HG02973 (cell line): ENCODE results near the gene HERPUD2.
"Not testable (repeated sequence)": the region's sequence is repeated elsewhere in the genome, so short reads cannot be mapped to it uniquely, and the experiment has no call there.

Experiments used
- ATAC-seq: cut with Tn5 transposase; IDR thresholded peaks from one replicate; pipeline ENCODE4 v1.9.1; 2021; ENCODE audit warnings: moderate library complexity; ENCODE audit not compliant: unreplicated experiment

Gene HERPUD2

DNA sequence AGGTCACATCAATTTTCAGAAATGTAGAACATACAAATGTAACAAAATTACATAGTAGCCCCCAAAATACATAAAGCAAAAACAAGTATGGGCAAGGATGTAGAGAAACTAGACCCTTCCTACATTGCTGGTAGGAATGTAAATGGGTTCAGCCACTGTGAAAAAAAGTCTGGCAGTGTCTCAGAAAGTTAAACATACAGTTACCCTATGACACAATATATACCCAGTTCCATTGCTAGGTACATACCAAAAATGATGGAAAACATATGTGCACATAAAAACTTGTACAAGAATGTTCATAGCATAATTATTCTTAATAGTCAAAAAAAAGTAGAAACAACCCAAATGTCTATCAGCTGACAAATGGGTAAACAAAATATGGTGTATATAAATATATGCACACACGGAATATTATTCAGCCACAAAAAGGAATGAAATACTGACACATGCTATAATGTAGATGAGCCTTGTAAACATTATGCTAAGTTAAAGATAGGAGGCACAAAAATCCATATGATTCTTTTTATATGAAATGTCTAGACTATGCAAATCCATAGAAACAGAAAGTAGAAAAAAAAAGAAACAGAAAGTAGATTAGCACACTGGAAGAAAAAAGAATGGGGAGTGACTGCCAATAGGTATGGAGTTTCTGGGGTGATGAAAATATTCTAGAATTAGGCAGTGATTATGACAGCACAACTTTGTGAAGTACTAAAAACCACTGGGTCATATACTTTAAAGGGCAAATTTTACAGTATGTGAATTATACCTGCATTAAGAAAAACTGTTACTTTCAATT lies 13.5 kb downstream of the HERPUD2 start:
- ATAC-seq, result no peak

DNA sequence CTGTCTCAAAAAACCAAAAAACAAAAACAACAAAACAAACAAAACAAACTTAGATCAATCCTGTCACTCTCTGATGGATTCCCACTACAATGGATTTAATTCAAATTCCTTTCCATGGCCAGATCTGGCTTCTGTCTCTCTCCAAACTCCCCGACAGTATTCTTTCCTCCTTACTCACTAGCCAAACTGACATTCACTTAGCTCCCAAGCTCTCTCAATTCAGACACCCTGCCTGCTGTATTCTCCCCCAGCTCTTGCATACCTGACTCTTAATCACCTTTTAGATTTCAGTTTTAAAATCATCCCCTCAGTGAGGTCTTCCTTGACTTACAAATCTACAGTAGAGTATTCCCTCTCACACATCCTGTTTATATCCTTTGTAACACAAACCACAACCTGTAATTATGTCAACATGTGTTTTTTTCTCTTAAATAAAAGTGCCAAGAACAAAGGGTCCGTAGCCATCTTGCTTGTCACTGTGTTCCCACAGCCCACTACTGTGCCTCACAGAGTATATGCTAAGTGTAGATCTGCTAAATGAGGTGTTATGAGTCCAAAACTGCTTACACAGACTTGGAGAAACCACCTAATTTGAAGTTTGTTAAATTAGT lies 14.4 kb downstream of the HERPUD2 start:
- ATAC-seq, result no peak

DNA sequence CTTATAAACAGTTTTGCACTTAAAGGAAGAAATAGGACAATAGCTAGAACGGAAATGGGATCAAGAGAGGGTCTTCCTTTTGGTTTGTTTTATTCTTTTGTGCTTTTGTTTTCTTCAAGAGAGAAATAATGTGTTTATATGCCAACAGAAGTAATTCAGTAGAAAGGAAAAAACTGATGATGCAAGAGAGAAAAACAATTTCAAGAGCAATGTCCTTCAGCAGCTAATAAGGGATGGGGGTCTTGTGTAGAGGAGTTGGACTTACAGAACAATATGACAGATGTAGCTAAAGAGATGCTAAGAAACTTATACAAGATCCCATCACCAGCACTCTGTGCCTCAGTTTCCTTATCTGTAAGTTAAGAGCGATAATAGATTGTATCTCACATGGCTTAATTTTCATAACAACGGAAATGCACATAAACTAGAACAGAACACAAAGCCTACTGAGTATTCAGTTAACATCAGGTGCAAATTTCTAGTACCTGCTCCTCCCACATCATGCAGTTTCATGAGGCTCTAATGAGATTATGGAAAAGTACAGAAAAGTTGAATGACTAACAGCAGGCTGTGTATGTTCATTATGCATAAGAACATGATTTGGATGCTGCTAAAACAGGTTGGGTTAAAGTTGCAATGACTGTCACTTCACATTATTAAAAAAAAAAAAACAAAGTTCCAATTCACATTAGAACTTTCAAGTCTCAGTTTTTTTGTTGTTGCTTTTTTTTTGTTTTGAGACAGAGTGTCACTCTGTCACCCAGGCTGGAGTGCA lies 17.2 kb downstream of the HERPUD2 start:
- ATAC-seq, result no peak

DNA sequence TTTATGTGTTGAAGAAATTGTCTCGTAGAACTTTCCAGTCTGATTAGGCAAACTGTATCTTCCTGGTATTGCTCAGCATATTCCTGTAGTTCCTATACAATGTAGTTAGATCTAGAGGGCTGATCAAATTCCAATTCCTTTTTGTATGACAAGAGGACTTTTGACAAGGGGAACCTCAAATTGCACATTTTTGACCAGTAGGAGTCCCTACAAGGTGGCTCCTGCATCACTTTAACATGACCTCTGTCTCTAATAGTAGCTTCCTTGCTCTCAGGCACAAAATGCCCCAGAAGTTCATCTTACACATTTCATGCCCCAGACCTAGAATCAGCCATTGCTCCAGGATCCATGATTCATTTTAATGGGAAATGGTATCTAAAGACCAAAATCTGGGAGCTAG lies 18.7 kb downstream of the HERPUD2 start:
- ATAC-seq, result no peak

DNA sequence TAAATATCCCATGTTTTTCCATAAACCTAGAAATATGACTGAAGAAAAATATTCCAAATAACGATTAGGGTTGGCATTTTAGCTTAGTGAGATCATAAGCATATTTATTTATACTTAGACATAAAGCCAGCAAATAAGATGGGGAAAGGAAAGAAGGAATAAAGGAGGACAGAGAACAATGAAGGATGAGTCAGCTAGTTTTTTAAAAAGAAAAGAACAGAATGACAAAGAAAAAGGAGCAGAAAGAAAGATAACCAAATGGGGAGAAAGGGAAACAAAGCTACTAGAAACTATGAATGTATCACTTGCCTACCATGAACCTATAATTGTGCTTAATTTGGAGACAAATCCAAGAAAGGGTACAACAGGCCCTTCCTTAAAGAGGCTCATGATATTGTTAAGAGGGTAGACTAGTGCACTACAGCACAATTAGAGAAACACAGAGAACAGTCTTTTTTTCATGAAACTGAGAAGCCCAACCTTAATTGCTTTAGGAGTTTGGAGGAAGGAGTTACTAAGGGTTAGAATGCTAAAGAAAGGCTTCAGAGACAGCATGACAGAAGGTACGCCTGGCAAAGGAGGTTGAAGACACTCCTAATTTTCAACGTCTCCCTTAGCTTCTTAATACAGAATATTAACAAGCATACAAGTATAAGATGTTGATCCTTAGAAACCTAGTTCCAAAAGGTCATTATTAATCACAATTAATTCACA lies 23.9 kb downstream of the HERPUD2 start:
- ATAC-seq, result no peak

DNA sequence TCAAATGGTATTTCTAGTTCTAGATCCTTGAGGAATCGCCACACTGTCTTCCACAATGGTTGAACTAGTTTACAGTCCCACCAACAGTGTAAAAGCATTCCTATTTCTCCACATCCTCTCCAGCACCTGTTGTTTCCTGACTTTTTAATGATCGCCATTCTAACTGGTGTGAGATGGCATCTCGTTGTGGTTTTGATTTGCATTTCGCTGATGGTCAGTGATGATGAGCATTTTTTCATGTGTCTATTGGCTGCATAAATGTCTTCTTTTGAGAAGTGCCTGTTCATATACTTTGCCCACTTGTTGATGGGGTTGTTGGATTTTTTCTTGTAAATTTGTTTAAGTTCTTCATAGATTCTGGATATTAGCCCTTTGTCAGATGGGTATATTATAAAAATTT lies 34.5 kb downstream of the HERPUD2 start:
- ATAC-seq, result not testable (repeated sequence)

DNA sequence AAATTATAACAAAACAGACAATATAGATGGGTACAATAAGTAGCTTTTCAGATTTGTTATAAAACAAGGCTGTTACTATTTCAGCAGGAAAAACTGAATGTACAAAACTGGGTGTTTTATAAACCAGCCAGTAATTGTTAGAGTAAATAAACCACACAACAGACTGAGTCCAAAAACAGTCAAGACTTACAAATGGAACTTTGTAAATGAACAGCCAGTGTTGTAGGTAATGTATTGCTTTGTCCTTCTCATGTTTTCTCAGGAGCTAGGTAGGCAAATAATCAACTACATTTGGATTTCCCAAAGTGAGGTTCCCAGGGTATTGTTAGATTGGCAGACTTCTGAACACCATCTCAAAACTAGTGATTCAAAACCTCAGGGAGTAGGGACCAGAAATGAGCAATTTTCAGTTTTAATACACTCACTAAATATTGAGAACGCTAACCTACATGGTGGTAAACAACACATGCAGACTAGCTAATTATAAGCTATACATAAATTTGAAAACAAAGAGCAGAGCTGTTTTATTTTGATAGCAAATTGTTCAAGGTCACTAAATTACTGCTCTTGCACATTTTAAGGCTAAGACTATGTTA lies 36.2 kb downstream of the HERPUD2 start:
- no peak for ATAC-seq

DNA sequence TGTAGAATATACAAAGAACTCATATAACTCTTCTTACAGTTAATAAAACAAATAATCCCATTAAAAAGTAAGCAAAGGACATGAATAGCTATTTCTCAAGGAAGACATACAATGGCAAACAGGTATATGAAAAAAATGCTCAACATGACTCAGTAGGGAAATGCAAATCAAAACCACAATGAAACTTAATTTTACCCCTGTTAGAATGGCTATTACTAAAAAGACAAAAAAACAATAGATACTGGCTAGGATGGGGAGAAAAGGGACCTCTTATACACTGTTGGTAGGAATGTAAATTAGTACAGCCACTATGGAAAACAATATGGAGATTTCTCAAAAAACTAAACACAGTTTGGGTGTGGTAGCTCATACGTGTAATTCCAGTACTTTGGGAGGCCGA lies 37.8 kb downstream of the HERPUD2 start:
- peak; percentile 56 for ATAC-seq

DNA sequence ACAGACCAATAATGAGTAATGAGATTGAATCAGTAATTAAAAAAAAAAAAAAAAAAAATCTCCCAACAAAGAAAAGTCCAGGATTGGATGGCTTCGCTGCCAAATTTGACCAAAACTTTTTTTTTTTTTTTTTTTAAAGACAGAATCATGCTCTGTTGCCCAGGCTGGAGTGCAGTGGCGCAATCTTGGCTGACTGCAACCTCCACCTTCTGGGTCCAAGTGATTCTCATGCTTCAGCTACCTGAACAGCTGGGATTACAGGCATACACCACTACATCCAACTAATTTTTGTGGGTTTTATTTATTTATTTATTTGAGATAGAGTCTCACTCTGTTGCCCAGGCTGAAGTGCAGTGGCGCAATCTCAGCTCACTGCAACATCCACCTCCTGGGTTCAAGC lies 40.4 kb downstream of the HERPUD2 start:
- not testable (repeated sequence) for ATAC-seq

DNA sequence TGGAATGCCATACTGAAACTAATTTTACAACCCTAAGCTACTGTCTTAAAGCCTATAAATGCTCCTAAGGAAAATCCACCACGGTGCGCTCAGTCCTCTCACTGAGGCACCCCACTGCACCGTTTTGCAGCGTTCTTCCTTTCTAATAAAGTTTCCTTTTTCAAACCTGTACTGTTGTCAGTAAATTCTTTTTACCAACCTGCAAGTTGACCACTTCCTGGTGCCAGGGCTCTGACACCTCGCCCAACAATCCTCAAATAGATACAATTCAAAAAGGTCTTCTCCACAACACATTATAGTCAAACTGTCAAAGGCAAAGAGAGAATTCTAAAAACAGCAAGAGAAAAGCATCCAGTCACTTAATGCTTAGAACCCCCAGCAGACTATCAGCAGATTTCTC lies 42.8 kb downstream of the HERPUD2 start:
- ATAC-seq, result no peak

DNA sequence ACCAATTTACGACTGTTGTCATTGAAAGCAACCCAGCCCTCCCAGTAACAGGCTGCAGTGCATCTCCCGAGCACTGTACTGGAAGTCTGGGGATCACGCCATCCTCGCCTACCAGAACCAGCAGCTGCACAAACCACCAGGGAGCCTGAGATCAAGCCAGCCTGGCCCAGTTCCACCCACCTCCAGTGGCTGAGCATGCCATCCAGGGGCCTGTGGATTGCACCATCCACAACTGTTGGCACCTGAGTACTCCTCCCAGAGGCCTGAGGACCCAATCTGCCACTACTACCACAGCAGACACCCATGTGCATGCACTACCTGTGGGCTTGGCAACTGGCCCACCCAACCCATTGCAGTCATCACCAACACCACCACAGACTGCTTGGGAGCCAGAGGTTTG lies 44.2 kb downstream of the HERPUD2 start:
- ATAC-seq, result no peak

DNA sequence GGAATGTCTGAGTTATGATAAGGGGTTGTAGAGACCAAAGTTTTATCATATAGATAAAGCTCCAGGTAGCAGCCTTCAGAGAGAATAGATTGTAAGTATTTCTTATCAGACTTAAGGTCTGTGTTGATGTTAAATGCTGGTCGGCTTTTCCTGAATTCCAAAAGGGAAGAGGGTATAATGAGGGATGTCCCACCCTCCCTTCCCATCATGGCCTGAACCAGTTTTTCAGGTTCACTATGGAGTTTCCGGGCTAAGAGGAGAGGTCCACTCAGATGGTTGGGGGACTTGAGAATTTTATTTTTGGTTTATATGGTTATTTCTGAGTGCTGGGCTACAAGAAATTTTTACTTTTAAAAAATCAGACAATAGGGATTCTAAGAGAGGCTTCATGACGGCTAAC lies 45.2 kb downstream of the HERPUD2 start:
- ATAC-seq, result no peak

DNA sequence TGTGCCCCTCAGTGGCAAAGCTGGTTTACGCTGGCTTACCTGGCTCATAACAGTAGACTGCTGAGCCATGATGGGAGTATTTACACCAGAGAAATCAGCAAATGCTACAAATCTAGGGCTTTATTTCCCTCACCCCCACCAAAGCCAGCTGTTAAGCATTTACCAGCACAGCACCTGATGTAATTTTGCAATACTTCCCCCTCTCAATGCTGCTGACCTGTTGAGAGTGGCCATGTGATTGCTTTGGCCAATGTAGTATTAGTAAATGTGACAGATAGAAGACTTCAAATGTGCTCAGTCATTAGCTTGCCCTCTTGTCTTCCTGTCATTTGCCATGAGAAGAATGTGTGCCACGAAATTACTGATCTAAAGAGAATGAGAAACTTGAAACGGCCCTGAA lies 46.6 kb downstream of the HERPUD2 start:
- ATAC-seq, result no peak

DNA sequence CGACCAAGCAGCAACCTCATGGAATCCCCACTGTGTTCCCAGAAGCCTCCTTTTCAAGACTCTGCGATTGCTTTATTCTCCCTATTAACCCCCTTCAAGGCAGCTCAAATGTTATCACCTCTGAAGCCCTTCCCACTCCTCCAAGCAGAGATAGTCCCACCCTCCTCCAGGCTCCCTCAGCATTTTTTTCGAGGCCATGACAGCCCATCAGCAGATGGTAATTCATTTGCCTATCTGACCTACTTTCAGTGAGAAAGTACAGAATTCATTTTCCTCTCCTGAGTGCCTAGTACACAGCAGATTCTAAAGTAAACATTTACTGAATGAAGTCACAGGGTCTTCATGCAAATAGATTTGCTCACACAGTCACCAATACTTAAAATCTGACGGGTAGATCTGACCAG lies 47.8 kb downstream of the HERPUD2 start:
- ATAC-seq, result no peak

DNA sequence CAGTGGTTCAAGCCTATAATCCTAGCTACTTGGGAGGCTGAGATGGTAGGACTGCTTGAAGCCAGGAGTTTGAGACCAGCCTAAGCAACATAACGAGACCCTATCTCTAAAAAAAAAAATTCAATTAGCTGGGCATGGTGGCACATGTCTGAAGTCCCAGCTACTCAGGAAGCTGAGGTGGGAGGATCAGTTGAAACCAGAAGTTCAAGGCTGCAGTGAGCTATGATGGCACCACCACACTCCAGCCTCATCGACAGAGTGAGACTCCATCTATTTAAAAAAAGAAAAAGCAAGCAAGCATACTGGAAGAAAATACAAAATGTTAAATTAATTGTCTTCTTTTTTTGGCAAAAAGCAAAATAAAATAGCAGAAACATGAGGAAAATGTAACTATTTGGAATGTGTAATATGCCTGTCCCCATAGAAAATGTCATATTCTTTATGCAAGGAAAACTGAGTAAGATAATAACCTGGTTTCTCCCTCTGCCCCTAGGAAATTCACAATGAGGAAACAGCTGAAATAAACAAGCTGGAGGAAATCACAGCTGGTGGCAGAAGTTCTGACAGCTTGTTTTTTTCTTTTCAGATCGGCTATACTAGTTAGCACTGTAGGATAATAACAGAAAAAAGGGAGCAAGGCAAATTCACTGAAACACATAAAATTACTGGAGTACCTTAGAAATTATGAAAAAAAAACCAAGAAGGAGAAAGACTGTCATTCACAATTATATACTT lies 48.5 kb downstream of the HERPUD2 start:
- ATAC-seq, result no peak

DNA sequence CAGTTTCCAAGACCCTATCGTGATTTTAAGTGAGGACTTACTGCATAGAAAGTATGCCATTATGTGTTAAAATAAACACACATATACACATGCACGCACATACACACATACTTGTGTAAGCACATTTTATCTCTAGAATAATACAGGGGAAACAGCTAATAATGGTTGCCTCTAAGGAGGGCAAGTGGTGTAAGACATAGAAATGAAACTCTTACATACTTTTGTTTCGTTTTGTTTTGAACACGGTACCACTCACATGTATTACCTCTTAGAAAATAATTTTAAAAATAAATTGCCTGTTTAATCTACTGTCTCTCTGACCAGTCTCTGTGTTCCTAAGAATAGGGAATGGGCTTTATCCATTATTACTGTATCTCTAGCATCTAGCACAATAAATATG lies 49.2 kb downstream of the HERPUD2 start:
- no peak for ATAC-seq

DNA sequence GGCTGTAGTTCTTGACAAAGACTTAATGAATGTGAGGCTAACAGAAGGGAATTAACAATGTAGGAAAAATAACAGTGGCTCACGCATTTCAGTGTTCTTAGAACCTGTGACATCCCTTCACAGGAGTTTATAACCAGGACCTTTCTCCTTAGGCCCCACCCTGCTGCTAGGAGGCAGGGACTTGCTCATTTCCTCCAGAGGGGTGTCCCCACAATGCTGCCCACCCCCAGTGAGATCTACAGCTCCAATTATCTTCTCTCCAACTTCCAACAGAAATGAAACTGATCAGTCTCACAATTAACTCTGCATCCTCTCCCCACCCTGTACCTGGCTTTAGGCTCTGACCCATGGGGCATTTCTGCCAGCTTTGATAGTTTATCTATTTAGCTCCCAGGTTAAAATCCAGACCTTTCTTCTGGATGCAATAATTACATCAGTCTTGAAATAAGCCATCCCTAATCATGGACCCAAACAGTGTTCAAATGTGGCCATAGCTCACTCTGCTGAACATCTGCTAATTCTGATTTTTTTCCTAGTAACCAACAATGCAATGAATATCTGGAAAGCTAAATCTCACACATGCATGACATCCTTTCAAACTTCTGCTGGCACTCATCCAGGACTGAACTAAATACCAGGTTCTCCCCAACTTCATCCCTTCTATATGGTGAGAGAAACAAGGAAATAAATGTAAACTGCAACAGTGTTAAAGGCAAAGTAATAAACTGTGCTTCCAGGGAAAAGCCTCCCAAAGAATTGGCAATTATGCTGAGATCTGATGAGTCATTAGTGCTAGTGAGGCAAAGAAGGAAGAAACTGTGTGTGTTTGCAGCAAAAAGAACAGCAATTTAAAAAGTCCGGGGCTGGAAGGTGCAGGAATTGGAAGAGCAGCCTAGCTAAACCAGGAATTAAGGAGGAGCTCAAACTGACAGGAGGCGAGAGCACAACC lies 64.6 kb downstream of the HERPUD2 start:
- ATAC-seq, result no peak

DNA sequence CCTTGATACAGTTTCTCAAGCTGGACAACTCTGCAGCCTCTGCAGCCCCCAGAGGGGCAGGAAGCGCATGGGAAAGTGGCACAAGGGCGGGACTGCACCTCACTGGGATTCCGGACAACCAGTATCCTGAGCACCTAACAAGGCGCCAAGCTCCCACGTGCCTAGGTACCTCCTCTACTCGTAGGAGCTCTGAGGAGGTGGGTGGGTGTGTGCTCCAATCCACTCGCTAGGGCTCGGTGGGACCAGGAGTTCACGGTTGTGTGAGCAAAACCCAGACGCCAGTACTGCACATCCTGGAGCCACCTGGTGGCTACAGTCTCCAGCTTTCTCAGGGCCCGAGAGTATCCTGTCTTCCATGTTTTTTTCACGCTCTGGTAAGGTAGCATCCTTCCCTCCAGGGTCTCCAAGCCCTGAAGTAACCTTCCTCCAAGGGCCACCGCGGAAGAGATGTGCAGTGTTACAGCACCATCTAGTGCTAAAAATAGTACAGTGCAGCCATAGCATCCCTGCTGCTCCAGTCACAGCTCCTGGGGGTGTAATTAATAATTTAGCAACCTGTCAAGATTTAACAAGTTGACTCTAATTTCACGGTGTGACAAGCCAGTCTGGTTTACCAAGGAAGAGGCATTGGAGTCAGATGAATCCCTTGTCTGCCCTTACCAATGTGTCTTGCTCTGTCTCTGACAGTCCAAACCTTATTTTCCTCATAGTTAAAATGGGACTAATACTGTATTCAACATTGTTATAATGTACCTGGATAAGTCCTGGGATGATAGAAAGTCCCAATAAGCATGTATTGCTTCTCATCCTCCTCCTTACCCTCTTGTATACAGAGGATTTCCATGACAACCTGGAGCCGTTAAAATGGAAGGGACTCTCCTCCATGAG lies 70.4 kb downstream of the HERPUD2 start:
- peak; percentile 86 for ATAC-seq
